Right lung (tissue), 5 donors: Measurements from ENCODE around the gene ELMO2. TPM values are rescaled to one million over a fixed set of nuclear protein-coding genes. Genes with fewer than 3 reads are reported as not detected.
"Not testable (repeated sequence)": the region's sequence is repeated elsewhere in the genome, so short reads cannot be mapped to it uniquely, and the experiment has no call there.

Source experiments
- DNase-seq, 2 donors: peaks; one replicate each; pipeline ENCODE4 v3.0.0-alpha.2; 2013
- polyA plus RNA-seq, 5 donors: library from polyadenylated mRNA; unstranded; fragments of 120-200 nt; gene quantifications; one replicate each; pipeline versions ENCODE4 v1.2.1 to v1.2.3, GENCODE V29; 2013; ENCODE audit warnings: inconsistent platforms in 1 of 5, low replicate concordance in 1 of 5; ENCODE audit not compliant: insufficient read length in 5 of 5, insufficient read depth in 1 of 5

ELMO2 gene
- polyA plus RNA-seq, 5 donors, result 56.3 to 66.9 (median 63.6) TPM

DNA sequence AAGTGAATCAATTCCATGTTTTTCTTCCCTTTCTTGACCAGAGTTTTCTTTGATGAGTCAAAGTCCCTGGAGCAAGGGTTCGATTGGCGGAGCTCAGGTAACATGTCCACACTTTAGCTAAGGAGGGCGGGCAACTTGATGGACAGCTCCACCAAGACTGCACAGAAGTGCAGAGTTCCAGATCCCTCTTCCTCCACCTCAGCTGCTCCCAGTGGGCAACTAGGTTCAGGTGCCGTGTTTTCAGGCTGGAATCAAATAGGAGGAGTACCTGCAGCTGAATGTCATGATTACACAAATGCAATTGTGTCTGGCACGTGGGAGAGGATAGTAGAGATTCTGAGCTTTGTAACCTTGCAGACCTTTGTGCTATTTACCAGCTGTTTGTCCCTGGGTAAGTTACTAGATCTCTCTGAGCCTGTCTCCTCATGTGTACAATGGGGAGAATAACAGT, 1.9 kb upstream of the ELMO2 start:
- DNase-seq, result no peak

DNA sequence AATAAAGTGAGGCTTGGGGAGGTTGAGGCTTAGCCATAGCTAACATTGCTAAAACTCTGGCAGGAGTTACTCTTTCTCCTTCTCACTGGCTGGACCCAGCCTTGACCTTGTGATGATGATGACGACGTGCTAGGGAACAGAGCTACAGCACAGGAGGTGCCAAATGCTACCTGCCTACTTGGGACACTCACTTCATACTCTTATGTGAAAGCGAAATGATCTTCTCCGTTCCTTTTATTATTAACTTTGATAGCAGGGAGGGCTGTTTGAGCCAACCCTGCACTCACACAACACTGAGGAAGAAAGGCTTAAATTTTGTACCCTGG, 1.2 kb upstream of the ELMO2 start:
- DNase-seq, result no peak

DNA sequence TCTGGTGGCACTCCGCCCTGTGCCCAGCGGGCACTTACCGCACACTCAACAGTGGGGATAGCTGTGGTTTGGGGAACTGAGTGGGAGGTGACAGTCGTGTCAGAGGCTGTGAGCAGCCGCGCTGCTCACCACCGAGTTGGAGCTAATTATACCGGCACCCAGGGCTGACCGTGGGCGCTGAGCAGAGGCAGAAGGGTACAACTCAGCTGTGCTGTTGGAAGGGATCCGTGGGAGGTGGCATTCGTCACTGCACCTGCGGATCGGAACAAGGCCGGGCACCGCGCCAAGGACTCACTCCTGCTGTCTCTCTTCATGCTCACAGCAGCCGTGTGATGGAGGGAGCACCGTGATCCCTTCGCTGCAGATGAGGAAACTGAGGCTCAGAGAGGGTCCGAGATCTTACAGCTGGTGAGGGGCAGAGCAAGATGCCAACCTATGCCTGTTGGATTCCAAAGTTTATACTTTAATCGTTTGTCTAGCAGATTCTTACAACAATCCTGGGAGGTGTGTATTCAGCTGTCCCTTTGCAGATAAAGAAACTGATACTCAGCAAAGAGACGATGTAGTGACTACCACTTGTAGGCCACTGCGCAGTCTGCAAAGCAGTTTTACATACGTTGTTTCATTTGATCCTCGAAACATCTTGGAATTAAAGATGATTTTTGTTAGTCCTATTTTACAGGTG, 713 bp upstream of the ELMO2 start:
- DNase-seq, result peak in 1 of 2 donors; percentile 25

DNA sequence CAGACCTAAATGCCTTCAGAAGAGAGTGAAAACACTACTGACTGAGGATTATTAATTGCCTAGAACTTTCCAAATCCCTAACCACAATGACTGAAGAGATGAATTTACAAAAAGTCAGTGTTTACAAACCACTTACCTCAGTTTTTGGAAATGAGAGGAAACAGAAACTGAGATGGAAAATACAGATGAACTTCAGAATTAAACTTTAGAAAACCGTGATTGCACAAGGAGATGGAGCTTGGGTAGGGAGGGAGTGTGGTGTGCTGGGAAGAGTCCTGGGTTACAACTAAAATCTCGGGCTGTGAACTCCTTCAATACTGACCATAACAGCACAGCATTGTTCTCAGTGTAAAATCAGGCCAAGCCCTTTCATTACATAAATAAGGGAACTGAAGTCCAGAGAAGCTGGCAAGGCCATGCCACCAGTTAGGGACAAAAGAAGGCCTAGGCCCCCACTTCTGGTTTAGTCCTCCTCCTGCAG, 4.0 kb downstream of the ELMO2 start:
- no peak for DNase-seq

DNA sequence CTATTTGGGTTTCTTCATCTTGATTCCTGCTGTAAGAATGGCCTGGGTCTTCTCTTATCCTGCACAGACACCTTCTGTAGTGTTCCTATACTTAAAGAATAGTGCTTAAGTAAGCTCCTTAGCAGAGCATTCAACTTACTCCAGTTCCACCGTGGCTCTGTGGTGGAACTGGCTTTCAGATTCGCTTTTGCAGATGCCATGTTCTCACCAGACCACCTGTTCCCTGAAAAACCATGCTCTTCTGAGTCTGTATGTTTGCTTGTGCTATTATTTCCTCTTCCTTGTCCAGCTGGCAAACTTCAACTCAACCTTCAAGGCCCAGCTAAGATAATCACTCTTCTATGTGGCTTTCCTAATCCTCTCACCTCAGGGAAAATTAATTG, 4.9 kb downstream of the ELMO2 start:
- DNase-seq, result no peak

DNA sequence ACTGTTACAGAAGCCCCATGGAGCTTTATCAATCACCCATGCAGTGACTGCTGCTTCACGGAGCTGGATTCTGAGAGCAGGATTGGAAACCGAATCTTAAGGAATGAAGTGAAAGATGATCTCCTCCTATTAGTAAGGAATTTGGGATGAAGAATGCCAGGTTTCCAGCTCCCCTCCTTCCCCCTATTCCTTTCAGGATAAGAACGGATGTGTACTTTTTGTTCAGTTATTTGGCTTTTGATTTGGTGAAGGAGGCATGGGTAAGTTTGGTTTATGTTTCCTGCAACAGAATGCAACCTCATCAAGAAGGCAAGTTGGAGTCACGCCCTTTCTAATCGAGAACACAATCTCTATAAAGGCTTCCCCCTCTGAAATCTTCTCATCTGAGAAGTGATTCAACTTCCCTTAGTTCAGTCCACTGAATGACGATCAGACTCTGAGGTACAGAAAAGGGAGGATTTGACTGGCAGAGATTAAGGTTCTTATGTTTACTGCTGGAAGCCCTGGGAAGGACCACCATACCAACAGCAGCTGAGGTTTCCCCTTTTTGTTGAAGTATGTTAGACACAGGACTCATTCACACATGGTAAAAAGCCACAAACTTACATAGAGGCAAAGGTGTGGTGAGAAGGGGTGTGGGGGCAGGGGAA, 5.5 kb downstream of the ELMO2 start:
- DNase-seq, result peak in 1 of 2 donors; percentile 24

DNA sequence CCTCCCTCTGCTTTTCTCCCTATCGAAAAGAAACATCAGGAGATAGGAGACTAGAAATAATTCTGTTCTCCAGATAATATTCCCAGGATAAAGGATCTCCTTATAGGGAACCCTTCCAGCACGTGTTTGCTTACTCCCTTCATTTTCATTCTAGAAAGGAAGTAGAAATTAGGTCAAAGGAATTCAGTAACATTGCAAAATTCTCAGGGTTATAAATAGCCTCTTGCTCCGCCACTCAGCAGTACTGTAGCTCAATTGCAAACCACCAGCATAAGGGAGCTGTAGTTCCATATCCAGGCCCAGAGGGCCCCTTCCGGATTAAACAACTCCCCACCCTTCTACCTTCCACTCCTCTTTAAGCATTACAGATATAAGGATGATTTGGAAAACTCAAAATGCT, 6.2 kb downstream of the ELMO2 start:
- DNase-seq, result peak; percentile 61 to 67

DNA sequence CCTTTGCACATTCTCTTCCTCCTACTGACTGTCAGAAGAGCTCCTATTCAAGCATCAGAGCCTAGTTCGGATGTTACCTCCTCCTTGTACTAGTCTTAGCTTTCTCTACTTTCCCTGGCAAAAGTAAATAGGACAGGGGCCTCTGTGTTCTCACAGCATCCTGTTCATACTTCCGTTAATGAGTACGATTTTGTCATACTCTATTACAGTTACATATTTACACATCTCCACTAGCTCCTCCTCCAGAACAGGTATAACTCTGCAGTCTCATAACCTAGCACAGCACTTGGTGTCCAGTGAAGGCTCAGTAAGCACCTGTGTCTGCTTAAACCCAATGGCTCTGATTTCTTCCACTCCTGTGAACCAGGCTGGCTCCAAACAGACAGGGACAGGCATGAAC, 7.0 kb downstream of the ELMO2 start:
- DNase-seq, result no peak

DNA sequence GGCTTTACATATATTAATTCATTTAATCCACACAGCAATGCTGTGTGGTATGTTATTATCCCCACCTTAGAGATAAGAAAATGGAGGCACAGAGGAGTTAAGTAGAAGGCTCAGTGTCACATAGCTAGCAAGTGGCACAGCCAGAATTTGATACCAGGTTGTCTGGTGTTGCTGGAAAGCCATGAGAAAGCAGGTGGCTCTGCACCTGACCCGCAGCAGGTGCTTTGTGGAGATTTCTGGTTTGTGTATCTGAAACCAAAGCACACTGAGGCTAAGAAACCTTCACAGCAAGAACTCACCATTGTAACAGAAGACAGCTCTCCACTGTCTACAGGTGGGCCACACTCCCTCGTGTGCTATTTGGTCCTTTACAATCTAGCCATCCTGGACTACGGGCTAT, 7.5 kb downstream of the ELMO2 start:
- no peak for DNase-seq

DNA sequence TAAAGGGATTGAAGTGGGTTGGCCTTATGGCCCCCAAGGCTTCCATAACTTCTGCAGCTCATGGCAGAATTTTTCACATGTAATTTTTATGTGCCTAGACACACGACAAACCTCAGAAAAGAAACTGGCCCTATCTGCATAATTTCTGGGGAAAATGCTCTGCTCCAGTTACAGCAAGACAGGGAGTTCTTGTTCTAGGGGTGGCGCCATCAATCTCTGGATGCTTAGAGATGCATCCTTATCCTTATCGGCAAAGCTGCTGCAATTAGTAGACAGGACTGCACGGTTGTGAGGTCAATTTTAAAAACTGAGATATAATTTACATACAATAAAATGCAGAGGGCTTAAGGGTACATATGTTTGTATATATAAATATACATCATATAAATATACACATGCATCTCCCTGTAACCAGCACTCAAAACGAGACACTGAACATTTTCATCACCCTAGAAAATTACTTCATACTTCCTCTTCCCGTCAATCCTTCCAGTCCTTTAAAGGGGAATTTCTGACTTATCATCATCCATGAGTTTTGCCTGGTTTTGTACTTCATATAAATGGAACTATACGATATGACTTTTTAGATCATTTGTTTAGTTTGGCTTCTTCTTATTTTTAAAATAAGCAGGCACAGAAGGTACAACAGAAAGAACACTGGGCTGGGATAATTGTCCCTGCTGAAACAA, 10.2 kb downstream of the ELMO2 start:
- no peak for DNase-seq

DNA sequence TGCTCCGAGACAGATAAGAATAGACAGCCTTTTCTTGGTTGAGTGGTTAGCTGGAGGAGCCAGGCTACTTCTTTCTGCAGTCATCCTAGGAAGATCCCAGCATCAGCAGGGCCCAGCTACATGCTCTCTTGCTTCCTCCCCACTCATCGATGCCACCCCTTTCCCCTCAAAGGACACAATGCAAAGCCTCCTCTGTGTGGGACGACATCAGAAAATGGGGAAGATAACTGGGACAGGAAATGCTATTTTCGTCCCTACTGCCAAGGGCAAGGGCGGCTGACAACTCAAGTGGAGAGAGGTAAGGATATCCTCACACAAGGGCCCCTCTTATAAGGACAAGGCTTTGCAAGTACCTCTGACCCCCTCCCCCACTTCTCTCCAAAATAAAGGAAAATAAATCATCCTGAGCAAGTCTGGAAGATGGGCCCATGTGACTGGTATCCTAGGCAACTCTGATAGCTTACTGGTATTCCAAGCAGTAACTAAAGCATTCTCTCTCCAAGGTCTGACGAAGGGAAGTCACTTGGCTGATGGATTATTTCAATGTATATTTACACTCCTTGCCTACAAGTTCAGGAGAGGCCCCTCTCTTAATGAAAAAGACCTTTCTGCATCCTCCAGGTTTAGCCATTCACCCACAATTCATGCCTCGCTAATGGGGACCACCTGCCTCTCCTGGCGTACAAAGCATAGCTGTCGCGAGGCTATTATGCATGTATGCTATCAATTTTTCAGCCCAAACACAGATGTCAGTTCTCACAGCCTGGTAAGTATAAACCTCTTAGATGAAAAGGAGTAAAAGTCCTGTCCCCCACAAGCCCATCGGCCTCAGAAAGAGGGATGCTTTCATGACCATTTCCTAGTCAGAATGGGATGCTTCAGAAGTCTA, 11.3 kb downstream of the ELMO2 start:
- DNase-seq, result no peak

DNA sequence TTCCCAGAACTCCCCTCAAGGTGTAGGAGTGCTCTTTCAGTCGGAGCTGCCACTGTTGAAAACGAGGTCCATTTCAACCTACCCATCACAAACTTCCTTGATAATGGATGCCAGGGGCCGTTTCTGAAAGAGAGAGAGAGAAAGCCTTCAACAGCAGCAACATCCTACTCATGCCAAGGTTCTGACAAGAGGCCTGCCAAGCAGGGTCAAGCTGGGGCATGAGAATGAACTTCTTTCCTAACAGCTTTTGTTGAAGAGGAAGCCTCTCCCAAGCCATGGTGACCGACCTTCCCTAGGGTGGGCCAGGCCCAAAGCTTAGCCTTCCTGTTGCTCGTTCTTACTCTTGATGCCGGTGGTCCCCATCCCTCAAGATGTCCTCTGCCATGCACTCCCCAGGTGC, 12.4 kb downstream of the ELMO2 start:
- no peak for DNase-seq

DNA sequence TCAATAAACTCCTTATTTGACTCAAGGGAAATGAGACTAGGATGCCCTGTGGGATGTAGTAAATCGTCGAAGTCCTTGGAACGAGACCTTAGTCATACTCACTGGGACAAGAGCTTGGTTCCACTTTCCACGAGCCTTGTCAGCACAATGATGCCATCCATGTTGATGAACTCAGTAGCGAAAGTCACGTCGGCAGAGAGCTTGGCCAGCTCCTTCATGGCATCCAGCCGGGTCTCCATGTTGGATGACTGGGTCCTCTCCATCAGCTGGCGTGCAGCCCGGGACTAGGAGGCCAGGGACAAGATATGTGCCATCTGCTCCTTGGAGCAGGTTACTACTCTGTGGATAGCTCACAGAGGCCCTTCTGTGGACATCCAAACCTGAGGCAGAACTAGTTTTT, 17.5 kb downstream of the ELMO2 start:
- no peak for DNase-seq

DNA sequence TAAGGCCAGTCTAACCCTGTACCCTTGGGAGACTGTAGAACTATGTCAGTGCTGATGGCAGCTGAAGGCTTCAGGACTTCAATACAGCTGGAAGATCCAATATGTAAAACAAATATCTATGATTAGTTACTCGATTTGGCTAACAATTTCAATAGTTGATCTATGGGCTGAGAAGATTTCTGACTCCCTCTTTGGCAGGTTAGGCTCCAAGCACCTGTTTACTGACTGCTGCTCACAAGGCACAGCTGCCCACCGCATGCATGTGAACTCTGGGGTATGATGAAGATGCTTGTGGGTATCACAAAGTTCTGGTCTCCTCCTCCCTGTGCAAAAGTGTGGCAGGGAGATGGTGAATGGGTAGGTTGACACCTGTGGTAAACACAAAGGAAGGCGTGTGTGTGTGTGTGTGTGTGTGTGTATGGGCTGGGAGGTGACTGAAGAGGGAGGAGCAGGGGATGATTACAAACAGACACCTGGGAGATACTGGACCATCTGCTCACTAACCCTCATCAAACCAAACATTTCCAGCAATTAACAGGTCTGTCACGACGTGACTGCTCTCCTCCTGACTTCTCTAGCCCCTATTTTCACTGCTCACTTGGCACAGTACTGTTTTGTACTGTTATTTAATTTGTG, 18.1 kb downstream of the ELMO2 start:
- DNase-seq, result no peak

DNA sequence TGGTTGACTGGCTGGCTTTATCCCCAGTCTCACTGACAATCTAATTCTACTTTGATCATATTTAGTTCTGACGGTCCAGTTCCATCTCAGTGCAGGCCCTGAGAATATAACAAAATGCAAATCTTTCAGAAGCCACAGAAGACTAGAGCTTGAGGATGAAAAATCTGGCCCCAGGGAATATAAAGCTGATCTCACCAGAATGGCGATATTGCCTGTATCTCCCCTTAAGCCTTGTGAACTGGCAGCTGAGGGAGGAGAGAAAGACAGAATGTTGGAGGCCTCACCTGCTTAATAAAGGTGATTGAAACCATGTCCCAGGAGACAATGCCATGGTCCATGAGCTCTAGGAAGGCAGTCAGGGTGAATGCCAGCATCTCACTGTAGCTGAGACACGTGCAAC, 19.4 kb downstream of the ELMO2 start:
- not testable (repeated sequence) for DNase-seq

DNA sequence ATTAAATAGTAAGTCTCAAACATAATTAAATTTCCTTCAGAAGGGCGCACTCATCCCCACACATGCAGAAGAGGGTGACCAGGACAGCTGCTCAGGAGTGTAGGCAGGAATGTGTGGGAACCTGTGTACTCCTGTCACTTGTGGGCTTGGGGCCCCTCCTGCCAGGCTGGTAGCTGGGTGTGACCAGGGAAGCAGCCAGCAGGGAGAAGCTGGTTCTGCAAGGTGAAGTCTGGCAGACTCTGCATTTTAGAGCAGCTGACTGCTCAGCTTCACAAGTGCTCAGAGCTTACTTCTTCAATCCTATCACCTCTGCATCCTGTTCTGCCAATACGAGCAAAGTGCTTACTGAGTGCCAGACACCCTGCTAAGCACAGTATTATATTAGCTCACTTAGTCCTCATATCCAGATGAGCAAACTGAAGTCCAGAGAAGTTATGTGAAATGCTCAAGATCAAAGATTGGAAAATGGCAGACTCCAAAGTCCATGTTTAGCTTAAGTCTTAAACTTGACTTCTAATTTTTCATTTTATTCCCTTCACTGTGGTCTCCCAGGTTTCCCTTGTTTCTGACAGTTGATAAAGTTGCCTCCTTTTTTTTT, 27.9 kb downstream of the ELMO2 start:
- no peak for DNase-seq

DNA sequence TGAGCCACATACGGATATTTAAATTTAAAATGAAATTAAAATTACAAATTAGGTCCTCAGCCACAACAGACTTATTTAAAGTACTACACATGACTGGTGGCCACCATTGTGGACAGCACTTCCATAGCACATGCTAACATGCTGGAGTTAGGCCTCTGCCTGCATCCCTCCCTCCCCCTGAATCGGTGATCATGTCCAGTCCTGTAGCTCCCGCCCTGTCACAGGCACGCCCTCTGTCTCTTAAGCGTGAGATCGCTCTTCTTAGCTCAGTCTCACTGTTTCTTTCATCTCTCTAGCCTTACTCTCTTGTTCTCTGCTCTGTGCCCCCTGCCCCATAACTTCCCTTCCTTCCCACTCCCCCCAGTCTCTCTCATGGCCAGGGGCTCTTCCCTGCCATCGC, 28.9 kb downstream of the ELMO2 start:
- no peak for DNase-seq

DNA sequence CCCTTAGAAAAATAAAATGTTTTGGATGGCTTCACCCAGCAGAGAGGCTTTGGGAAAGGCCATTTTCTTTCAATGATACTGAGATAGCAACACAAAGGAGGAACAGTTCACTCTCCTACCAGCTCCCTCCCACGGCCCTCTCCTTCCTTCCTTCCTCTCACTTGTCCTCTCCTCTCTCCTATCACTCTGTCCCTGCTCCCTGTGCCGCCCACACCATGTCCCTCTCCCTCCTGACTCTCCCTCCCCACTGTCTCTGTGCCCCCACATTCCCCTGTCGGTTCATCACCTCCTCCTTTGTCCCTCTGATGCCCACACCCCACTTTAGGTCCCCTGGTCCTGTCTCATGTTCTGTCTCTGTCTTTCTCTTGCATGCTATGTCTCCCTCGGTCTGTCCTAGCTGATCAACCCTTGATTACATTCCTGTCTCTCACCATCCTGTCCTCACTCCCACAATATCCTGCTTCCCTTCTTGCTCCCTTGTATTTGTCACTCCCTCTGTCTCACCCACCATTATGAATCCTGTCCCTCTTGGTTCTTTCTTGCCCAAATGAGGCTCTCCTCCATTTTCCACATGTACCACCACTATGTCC, 30.1 kb downstream of the ELMO2 start:
- no peak for DNase-seq

DNA sequence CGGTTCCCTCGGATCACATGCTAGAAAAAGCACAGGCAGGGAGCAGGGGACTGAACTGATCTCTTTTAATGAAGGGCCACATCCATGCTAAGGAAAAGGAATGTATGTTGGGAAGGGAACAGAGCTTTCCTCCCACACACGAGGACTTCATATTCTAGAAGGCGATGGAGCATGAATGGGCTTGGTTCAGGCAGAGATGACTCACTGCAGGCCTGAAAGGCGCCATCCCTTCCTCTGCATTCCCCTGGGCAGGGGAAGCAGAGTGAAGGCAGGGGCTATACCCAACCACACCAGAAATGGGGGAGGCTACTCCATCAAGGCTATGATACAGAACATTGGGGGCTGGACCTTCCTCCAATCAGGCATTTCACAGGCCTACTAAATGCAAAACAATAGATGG, 30.6 kb downstream of the ELMO2 start:
- DNase-seq, result no peak

DNA sequence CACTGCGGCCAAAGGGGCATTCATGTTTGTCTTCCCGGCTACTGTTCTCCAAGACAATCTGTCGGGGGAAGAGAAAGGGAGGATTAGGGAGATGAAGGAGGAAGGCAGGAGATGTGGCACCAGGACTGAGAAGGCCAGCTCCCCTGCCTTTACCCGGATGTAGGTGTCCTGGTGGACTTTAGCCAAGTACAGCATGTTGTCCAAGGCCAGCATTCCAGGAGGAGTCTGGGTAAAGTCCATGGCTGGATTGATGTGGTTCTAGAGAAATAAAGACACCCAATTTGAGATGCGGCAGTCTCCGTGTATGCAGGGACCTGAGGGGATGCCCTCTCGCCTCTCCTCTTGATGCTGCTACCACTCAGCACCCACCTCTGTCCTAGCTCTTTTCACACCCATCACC, 32.0 kb downstream of the ELMO2 start:
- no peak for DNase-seq

DNA sequence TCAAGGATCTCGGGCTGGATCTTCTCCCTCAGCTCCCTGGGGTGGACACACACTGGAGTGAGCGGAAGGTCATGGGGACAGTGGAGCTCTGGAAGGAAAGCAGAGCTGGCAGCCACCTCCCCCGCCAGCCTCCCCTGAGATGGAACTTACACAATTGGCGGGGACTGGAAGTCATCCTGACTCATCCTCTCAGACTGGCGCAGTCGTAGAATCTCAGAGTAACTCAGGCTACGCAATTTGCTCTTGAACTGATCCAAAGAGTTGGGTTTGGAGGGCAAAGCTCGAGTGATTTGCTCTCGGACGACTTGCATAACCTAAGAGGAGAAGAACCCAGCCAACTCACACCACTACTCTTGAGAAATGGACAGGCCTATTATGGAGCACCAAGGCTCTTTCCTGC, 34.8 kb downstream of the ELMO2 start:
- DNase-seq, result no peak
